ENCODE results near the gene ITSN2. TPM values are rescaled to one million over a fixed set of nuclear protein-coding genes. Genes with fewer than 3 reads are reported as not detected.

The ITSN2 gene
- total RNA-seq, 2 donors from 2014 or later, result 12.6 to 16.8 TPM

- Mint-ChIP-seq H3K4me3 (no peak overlapping the region), H3K27ac (no peak overlapping the region)
- 62 to 64% methylated on average over 3 of the region's 3 CpGs for WGBS, 2 experiments (ENCODE audit: insufficient coverage in 1 of 2, insufficient read length in 1 of 2)
Observed at GRCh38 chr2:24315669-24316068, 44.7 kb downstream of the ITSN2 start.

GRCh38 chr2:24313744-24314632, 46.3 kb downstream of the ITSN2 start:
- H3K9me3 Mint-ChIP-seq, result peaks cover 13% of the 10 kb centered on the region

More at GRCh38 chr2:24315669-24316068, 44.7 kb downstream of the ITSN2 start:
- Histone ChIP-seq H3K9ac (ENCODE audit: extremely low read depth, low read length, poor library complexity, severe bottlenecking) (no peak overlapping the region), H3K4me1 (ENCODE audit: control insufficient read depth, insufficient read depth, low read length) (no peaks in the 10 kb centered on the region), H3K27ac (ENCODE audit: low read depth, low read length) (no peak overlapping the region), H3K27me3 (ENCODE audit: control insufficient read depth, insufficient read depth, low read length, poor library complexity, severe bottlenecking) (no peaks in the 10 kb centered on the region), H3K4me3 (ENCODE audit: low read length) (peak overlapping the region; percentile 5), H3K9me3 (ENCODE audit: control insufficient read depth, low read length) (peaks cover 17% of the 10 kb centered on the region), H3K36me3 (ENCODE audit: control insufficient read depth, insufficient read depth, low read length) (peaks cover 4% of the 10 kb centered on the region)
- peak; percentile 49 for DNase-seq
- no peak for TF ChIP-seq CTCF (conservative IDR thresholded peaks at IDR 0.05)
- no peaks in the 10 kb centered on the region for H3K27me3 Mint-ChIP-seq (ENCODE audit: insufficient read depth)
- peaks cover 17% of the 10 kb centered on the region for H3K4me1 Mint-ChIP-seq
- peaks cover 24% of the 10 kb centered on the region for H3K36me3 Mint-ChIP-seq (ENCODE audit: low read depth)
- peaks cover 25% of the 10 kb centered on the region for H3K9me3 Mint-ChIP-seq

GRCh38 chr2:24307961-24308360, 52.4 kb downstream of the ITSN2 start:
- Histone ChIP-seq H3K27ac (ENCODE audit: low read depth, low read length) (no peak overlapping the region), H3K27me3 (ENCODE audit: control insufficient read depth, insufficient read depth, low read length, poor library complexity, severe bottlenecking) (no peaks in the 10 kb centered on the region), H3K4me1 (ENCODE audit: control insufficient read depth, insufficient read depth, low read length) (no peaks in the 10 kb centered on the region), H3K4me3 (ENCODE audit: low read length) (no peak overlapping the region), H3K9me3 (ENCODE audit: control insufficient read depth, low read length) (no peaks in the 10 kb centered on the region), H3K9ac (ENCODE audit: extremely low read depth, low read length, poor library complexity, severe bottlenecking) (no peak overlapping the region), H3K36me3 (ENCODE audit: control insufficient read depth, insufficient read depth, low read length) (peaks cover 3% of the 10 kb centered on the region)
- peaks cover 40% of the 10 kb centered on the region for H3K36me3 Mint-ChIP-seq (ENCODE audit: low read depth)
- no peak overlapping the region for H3K4me3 Mint-ChIP-seq
- H3K9me3 Mint-ChIP-seq, result no peaks in the 10 kb centered on the region
- 94% methylated on average over 2 of the region's 2 CpGs; no CpG with 5 or more reads in 1 of the 2 experiments for WGBS, 2 experiments (ENCODE audit: insufficient coverage in 1 of 2, insufficient read length in 1 of 2)
- no peaks in the 10 kb centered on the region for H3K27me3 Mint-ChIP-seq (ENCODE audit: insufficient read depth)
- no peaks in the 10 kb centered on the region for H3K4me1 Mint-ChIP-seq
- no peak for DNase-seq
- H3K27ac Mint-ChIP-seq, result no peak overlapping the region
- no peak for TF ChIP-seq CTCF (conservative IDR thresholded peaks at IDR 0.05)

More at GRCh38 chr2:24313744-24314632, 46.3 kb downstream of the ITSN2 start:
- H3K9me3 ChIP-seq (ENCODE audit: control insufficient read depth, low read length), result peaks cover 8% of the 10 kb centered on the region
- no peak overlapping the region for H3K27ac ChIP-seq (ENCODE audit: low read depth, low read length)
- no peak for DNase-seq
- Mint-ChIP-seq H3K27ac (no peak overlapping the region), H3K4me1 (peaks cover 17% of the 10 kb centered on the region), H3K36me3 (ENCODE audit: low read depth) (peaks cover 28% of the 10 kb centered on the region), H3K27me3 (ENCODE audit: insufficient read depth) (no peaks in the 10 kb centered on the region), H3K4me3 (no peak overlapping the region)
- no peak overlapping the region for H3K4me3 ChIP-seq (ENCODE audit: low read length)
- TF ChIP-seq CTCF (conservative IDR thresholded peaks at IDR 0.05), result no peak
- no peaks in the 10 kb centered on the region for H3K27me3 ChIP-seq (ENCODE audit: control insufficient read depth, insufficient read depth, low read length, poor library complexity, severe bottlenecking)
- peaks cover 3% of the 10 kb centered on the region for H3K36me3 ChIP-seq (ENCODE audit: control insufficient read depth, insufficient read depth, low read length)
- no peak overlapping the region for H3K9ac ChIP-seq (ENCODE audit: extremely low read depth, low read length, poor library complexity, severe bottlenecking)
- H3K4me1 ChIP-seq (ENCODE audit: control insufficient read depth, insufficient read depth, low read length), result no peaks in the 10 kb centered on the region
- 93 to 95% methylated on average over 4 to 5 of the region's 5 CpGs for WGBS, 2 experiments (ENCODE audit: insufficient coverage in 1 of 2, insufficient read length in 1 of 2)

Data from endodermal cell (in vitro differentiated cells).